Aorta (tissue), 5 donors: Measurements from ENCODE around the gene NF1. TPM values are rescaled to one million over a fixed set of nuclear protein-coding genes. Genes with fewer than 3 reads are reported as not detected.
"Not testable (repeated sequence)": the region's sequence is repeated elsewhere in the genome, so short reads cannot be mapped to it uniquely, and the experiment has no call there.

ENCODE experiments used
- ATAC-seq: fragments of 200-7000 bp; cut with Tn5 transposase; one replicate; pipeline ENCODE4 v1.9.1; 2022; ENCODE audit warnings: moderate library complexity; ENCODE audit not compliant: low FRiP score
- DNase-seq, 2 donors: peaks; one replicate each; pipeline ENCODE4 v3.0.0-alpha.2; 2020
- H3K27ac ChIP-seq, 2 donors: one replicate each; pipeline ENCODE4 v1.5.1; 2013; ENCODE audit warnings: low read length in 2 of 2, mild to moderate bottlenecking in 2 of 2, moderate library complexity in 2 of 2, control low read depth in 1 of 2, inconsistent platforms in 1 of 2, low read depth in 1 of 2
- H3K27me3 ChIP-seq, 2 donors: one replicate each; pipeline ENCODE4 v1.6.1; 2013; ENCODE audit warnings: control low read depth in 1 of 2, low read length in 1 of 2, mild to moderate bottlenecking in 1 of 2, moderate library complexity in 1 of 2; ENCODE audit not compliant: insufficient read depth in 2 of 2, control insufficient read depth in 1 of 2
- H3K36me3 ChIP-seq, 2 donors: one replicate each; pipeline ENCODE4 v1.6.1; 2013; ENCODE audit warnings: control low read depth in 1 of 2, low read length in 1 of 2, mild to moderate bottlenecking in 1 of 2; ENCODE audit not compliant: insufficient read depth in 2 of 2, control insufficient read depth in 1 of 2
- H3K4me1 ChIP-seq, 2 donors: one replicate each; pipeline ENCODE4 v1.6.1; 2013; ENCODE audit warnings: low read length in 2 of 2, control low read depth in 1 of 2, mild to moderate bottlenecking in 1 of 2, moderate library complexity in 1 of 2; ENCODE audit not compliant: insufficient read depth in 2 of 2, control insufficient read depth in 1 of 2
- H3K4me3 ChIP-seq, 2 donors: one replicate each; pipeline ENCODE4 v1.5.1; 2013; ENCODE audit warnings: low read length in 2 of 2, control low read depth in 1 of 2, mild to moderate bottlenecking in 1 of 2
- H3K9me3 ChIP-seq: one replicate; pipeline ENCODE4 v1.6.1; 2013; ENCODE audit warnings: mild to moderate bottlenecking, low read length; ENCODE audit not compliant: control insufficient read depth
- WGBS, 2 donors: extraction: QIAGEN DNeasy Blood & Tissue Kit; methylation state at CpG; one replicate each; pipeline ENCODE4 v1.1.7; 2013; 5-methylcytosine and 5-hydroxymethylcytosine counted together
- intact Hi-C, 2 donors: fragments of 100-400 bp; cut with DNase I; formaldehyde crosslinking; loops; one replicate each; pipeline versions ENCODE4 v1.14.2 to v1.15.0; 2022
- long read RNA-seq, 2 donors: library from polyadenylated mRNA; unstranded; transcript quantifications; one replicate each; pipeline ENCODE4 v2.0.0, GENCODE V29; 2020 to 2021
- polyA plus RNA-seq, 2 donors: library from polyadenylated mRNA; stranded (reverse); fragments of 200-250 nt; gene quantifications; one replicate each; pipeline ENCODE4 v1.2.3, GENCODE V29; 2013
- total RNA-seq, 2 donors: library from RNA; stranded (reverse); fragmentation: NEBNext Ultra II Directional; extraction: Animal tissue kit (Norgen Biotek cat#: 25700); gene quantifications; one replicate each; pipeline ENCODE4 v1.2.1, GENCODE V29; 2021
- donor health status: healthy with polysubstance abuse.
- donor health status: Bipolar disorder and iron deficiency.
- donor health status: DM: no; HTN: no; CAD: no.
- donor health status: DM: no; HTN: no; CAD: no.
- donor health status: DM: yes; HTN: yes; CAD: no.

Gene NF1
- total RNA-seq = 10 to 100 TPM; 74.5 to 93.9 TPM
- 10 to 100 TPM in 1 of 2 donors, 1 to 10 TPM in 1; 4.1 to 15.5 TPM for polyA plus RNA-seq
- long read RNA-seq, donor 1, partial matches to known transcripts = 8 of 34 reads
- long read RNA-seq, donor 1, other reads (novel, unspliced or antisense) = 26 of 34 reads
- long read RNA-seq, donor 2, partial matches to known transcripts = 5 of 37 reads
- long read RNA-seq, donor 2, other reads (novel, unspliced or antisense) = 32 of 37 reads

DNA sequence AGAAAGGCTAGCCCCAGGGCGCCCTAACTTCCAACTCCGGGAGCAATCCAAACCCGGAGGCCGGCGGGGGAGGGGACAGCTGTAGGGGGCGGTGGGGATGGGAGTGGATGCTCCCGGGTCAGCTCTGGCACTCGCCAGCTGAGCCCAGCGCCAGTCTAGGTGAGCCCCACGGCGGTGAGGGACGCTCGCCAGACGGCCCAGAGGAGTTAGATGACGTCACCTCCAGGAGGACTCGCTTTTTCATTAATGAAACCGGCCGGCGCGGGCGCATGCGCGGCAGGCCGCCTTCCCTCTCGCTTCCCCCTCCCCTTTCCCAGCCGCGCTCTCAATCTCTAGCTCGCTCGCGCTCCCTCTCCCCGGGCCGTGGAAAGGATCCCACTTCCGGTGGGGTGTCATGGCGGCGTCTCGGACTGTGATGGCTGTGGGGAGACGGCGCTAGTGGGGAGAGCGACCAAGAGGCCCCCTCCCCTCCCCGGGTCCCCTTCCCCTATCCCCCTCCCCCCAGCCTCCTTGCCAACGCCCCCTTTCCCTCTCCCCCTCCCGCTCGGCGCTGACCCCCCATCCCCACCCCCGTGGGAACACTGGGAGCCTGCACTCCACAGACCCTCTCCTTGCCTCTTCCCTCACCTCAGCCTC is at the start of gene NF1:
Gene NF1, plus strand, starts transcription at position 378 of the 636 bp plus-strand sequence. CDS start 333 bp downstream, outside the sequence.
- 0% methylated on average over 29 to 45 of the region's 45 CpGs for WGBS, 2 donors

GRCh38 chr17:31046856-31047425 is 47.8 kb upstream of the NF1 start:
- H3K9me3 ChIP-seq, DNase-seq, H3K36me3 ChIP-seq, H3K27ac ChIP-seq, H3K4me3 ChIP-seq, H3K27me3 ChIP-seq, H3K4me1 ChIP-seq, ATAC-seq, intact Hi-C loops: not testable (repeated sequence)
- 93 to 98% methylated on average over 4 to 7 of the region's 7 CpGs for WGBS, 2 donors

More for the DNA sequence above, at the start of gene NF1:
- DNase-seq (peak; percentile 98 to 99), ATAC-seq (peak; percentile 97)
- Histone ChIP-seq H3K4me3 (peak within 1 kb of the TSS; percentile 71 to 86), H3K9me3 (no peaks in the 10 kb centered on the region), H3K4me1 (peaks cover 0 to 5% of the 10 kb centered on the region in 2 donors), H3K27ac (peak within 1 kb of the TSS; percentile 64 to 77), H3K27me3 (no peaks in the 10 kb centered on the region), H3K36me3 (no peaks in the 10 kb centered on the region)
- intact Hi-C loops = loop anchor here (10.0 kb wide), 2 partner anchors 120 to 190 kb away; partner anchors contain the start of gene TEFM (in 1 of the 2)

DNA sequence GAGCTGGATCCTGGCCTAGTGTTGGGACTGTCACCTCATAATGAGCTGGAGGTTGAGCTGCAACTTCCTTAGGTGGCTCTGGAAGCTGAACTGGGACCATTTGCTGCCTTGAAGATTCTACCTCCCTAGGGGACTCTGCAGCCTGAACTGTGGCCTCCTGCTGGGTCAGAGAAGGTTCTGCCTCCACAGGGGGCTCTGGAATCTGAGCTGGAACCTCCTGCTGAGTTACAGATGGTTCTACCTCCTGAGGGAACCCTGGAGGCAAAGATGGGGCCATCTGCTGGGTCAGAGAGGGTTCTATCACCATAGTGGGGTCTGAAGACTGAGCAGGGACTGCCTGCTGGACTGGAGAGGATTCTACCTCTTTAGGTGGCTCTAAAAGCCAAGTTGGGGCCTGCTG is 46.6 kb upstream of the NF1 start:
- ATAC-seq (no peak), DNase-seq (no peak)
- Histone ChIP-seq H3K4me1 (no peaks in the 10 kb centered on the region), H3K36me3 (peaks cover 0 to 2% of the 10 kb centered on the region in 2 donors), H3K27ac (no peak overlapping the region), H3K4me3 (no peak overlapping the region), H3K27me3 (no peaks in the 10 kb centered on the region), H3K9me3 (no peaks in the 10 kb centered on the region)
- intact Hi-C loops = no loop called here

- Histone ChIP-seq H3K36me3 (peaks cover 0 to 2% of the 10 kb centered on the region in 2 donors), H3K4me1 (no peaks in the 10 kb centered on the region), H3K27me3 (no peaks in the 10 kb centered on the region), H3K27ac (no peak overlapping the region), H3K9me3 (no peaks in the 10 kb centered on the region), H3K4me3 (no peak overlapping the region)
- ATAC-seq (no peak), DNase-seq (no peak)
- intact Hi-C loops = no loop called here
Observed at GRCh38 chr17:31048780-31049179, 46.0 kb upstream of the NF1 start.

GRCh38 chr17:31050948-31051347 is 43.8 kb upstream of the NF1 start:
- ATAC-seq (no peak), DNase-seq (no peak)
- 95 to 97% methylated on average over 9 of the region's 9 CpGs for WGBS, 2 donors
- Histone ChIP-seq H3K27ac (no peak overlapping the region), H3K4me1 (no peaks in the 10 kb centered on the region), H3K4me3 (no peak overlapping the region), H3K27me3 (no peaks in the 10 kb centered on the region), H3K9me3 (no peaks in the 10 kb centered on the region), H3K36me3 (peaks cover 0 to 2% of the 10 kb centered on the region in 2 donors)
- intact Hi-C loops = no loop called here

GRCh38 chr17:31051506-31051905 is 43.3 kb upstream of the NF1 start:
- no peak for DNase-seq
- H3K27ac ChIP-seq = peak overlapping the region in 1 of 2 donors; percentile 26
- intact Hi-C loops = no loop called here
- ATAC-seq = no peak
- peaks cover 0 to 2% of the 10 kb centered on the region in 2 donors for H3K36me3 ChIP-seq
- H3K9me3 ChIP-seq = no peaks in the 10 kb centered on the region
- no peak overlapping the region for H3K4me3 ChIP-seq
- WGBS, 2 donors = 24 to 32% methylated on average over 2 of the region's 2 CpGs
- H3K4me1 ChIP-seq = no peaks in the 10 kb centered on the region
- H3K27me3 ChIP-seq = no peaks in the 10 kb centered on the region

GRCh38 chr17:31052187-31052889 is 42.4 kb upstream of the NF1 start:
- H3K4me3 ChIP-seq = no peak overlapping the region
- no peaks in the 10 kb centered on the region for H3K4me1 ChIP-seq
- 39 to 42% methylated on average over 9 of the region's 9 CpGs for WGBS, 2 donors
- H3K27ac ChIP-seq = peak overlapping the region in 1 of 2 donors; percentile 26
- H3K9me3 ChIP-seq = no peaks in the 10 kb centered on the region
- intact Hi-C loops = no loop called here
- peak; percentile 89 for ATAC-seq
- H3K27me3 ChIP-seq = no peaks in the 10 kb centered on the region
- H3K36me3 ChIP-seq = peaks cover 0 to 2% of the 10 kb centered on the region in 2 donors
- peak; percentile 83 to 87 for DNase-seq

GRCh38 chr17:31053071-31053470 is 41.7 kb upstream of the NF1 start:
- intact Hi-C loops = no loop called here
- ATAC-seq = no peak

More at GRCh38 chr17:31053071-31053470, 41.7 kb upstream of the NF1 start:
- 90 to 95% methylated on average over 4 of the region's 4 CpGs for WGBS, 2 donors
- no peak overlapping the region for H3K4me3 ChIP-seq
- H3K9me3 ChIP-seq = no peaks in the 10 kb centered on the region
- peaks cover 0 to 2% of the 10 kb centered on the region in 2 donors for H3K36me3 ChIP-seq
- H3K27me3 ChIP-seq = no peaks in the 10 kb centered on the region
- no peak overlapping the region for H3K27ac ChIP-seq
- no peak for DNase-seq
- no peaks in the 10 kb centered on the region for H3K4me1 ChIP-seq
